Measurements from ENCODE around the gene CACNB2. TPM values are rescaled to one million over a fixed set of nuclear protein-coding genes. Genes with fewer than 3 reads are reported as not detected.

CACNB2 gene
- total RNA-seq, 2 donors from 2014 or later: 19.0 to 20.6 TPM

GRCh38 chr10:18140957-18141845, 977 bp downstream of the CACNB2 start:
- Histone ChIP-seq H3K27me3 (no peaks in the 10 kb centered on the region), H3K27ac (peak overlapping the region; percentile 85 to 88), H3K4me1 (peaks cover 0 to 14% of the 10 kb centered on the region in 2 donors), H3K9me3 (no peaks in the 10 kb centered on the region), H3K4me3 (peak overlapping the region; percentile 62 to 67), H3K36me3 (no peaks in the 10 kb centered on the region)
- DNase-seq (ENCODE audit: low spot score): no peak
- TF ChIP-seq, protein P1, sequence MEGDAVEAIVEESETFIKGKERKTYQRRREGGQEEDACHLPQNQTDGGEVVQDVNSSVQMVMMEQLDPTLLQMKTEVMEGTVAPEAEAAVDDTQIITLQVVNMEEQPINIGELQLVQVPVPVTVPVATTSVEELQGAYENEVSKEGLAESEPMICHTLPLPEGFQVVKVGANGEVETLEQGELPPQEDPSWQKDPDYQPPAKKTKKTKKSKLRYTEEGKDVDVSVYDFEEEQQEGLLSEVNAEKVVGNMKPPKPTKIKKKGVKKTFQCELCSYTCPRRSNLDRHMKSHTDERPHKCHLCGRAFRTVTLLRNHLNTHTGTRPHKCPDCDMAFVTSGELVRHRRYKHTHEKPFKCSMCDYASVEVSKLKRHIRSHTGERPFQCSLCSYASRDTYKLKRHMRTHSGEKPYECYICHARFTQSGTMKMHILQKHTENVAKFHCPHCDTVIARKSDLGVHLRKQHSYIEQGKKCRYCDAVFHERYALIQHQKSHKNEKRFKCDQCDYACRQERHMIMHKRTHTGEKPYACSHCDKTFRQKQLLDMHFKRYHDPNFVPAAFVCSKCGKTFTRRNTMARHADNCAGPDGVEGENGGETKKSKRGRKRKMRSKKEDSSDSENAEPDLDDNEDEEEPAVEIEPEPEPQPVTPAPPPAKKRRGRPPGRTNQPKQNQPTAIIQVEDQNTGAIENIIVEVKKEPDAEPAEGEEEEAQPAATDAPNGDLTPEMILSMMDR (IDR thresholded peaks at IDR 0.05): no peak

- no peaks in the 10 kb centered on the region for H3K27me3 ChIP-seq
- DNase-seq (ENCODE audit: low spot score): no peak
- H3K4me3 ChIP-seq: peak overlapping the region; percentile 62 to 67
- no peaks in the 10 kb centered on the region for H3K9me3 ChIP-seq
- peak overlapping the region; percentile 85 to 88 for H3K27ac ChIP-seq
- no peaks in the 10 kb centered on the region for H3K36me3 ChIP-seq
- peaks cover 0 to 14% of the 10 kb centered on the region in 2 donors for H3K4me1 ChIP-seq
- TF ChIP-seq, protein P1 (IDR thresholded peaks at IDR 0.05): no peak
Observed at GRCh38 chr10:18142151-18142550, 1.9 kb downstream of the CACNB2 start.

DNA sequence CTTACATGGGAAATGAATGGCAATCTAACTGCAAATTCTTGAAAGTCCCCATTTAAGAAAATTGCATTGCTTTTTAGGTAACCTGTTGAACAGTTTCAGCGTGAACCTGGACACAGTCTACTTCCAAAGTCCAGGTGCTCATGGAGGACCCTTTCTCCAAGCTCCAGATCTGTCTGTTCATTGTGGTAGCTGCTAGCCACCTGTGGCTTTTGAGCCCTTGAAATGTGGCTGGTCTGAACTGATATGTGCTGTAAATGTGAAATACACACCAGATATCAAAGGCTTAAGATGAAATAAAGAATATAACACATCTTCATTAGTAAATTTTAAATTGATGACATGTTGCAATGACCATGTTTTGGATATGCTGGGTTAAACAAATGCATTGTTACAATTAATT, 4.2 kb downstream of the CACNB2 start:
- TF ChIP-seq, protein P1 (IDR thresholded peaks at IDR 0.05): no peak
- no peak for DNase-seq (ENCODE audit: low spot score)
- Histone ChIP-seq H3K9me3 (no peaks in the 10 kb centered on the region), H3K4me1 (peaks cover 0 to 14% of the 10 kb centered on the region in 2 donors), H3K27ac (peak overlapping the region in 1 of 2 donors; percentile 88), H3K27me3 (no peaks in the 10 kb centered on the region), H3K4me3 (no peak overlapping the region), H3K36me3 (no peaks in the 10 kb centered on the region)

GRCh38 chr10:18144928-18145327, 4.7 kb downstream of the CACNB2 start:
- Histone ChIP-seq H3K9me3 (no peaks in the 10 kb centered on the region), H3K4me3 (no peak overlapping the region), H3K4me1 (peaks cover 0 to 14% of the 10 kb centered on the region in 2 donors), H3K27me3 (no peaks in the 10 kb centered on the region), H3K36me3 (no peaks in the 10 kb centered on the region), H3K27ac (peak overlapping the region; percentile 26 to 88)
- no peak for DNase-seq (ENCODE audit: low spot score)
- TF ChIP-seq, protein P1 (IDR thresholded peaks at IDR 0.05): no peak

DNA sequence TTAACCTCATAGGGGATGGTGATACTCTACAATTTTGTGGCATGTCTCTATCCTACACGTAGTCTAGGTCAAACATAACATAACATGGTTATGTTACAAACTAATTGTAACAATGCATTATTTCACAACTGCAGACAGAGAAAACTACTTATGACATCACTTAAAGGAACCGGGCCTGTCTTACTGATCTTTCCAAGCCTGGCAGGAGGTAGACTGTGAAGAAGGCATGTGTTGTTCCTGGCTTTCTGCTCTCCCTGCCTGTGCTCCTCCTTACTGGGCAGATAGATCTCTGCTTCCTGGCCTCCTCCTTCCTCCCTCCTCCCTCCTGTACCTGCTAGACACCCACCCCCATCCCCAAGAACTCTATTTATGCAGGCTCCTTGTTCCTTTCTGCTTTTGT, 5.4 kb downstream of the CACNB2 start:
- TF ChIP-seq, protein P1 (IDR thresholded peaks at IDR 0.05): no peak
- peak overlapping the region; percentile 26 to 88 for H3K27ac ChIP-seq
- H3K4me1 ChIP-seq: peaks cover 0 to 14% of the 10 kb centered on the region in 2 donors

More for the DNA sequence above, 5.4 kb downstream of the CACNB2 start:
- DNase-seq (ENCODE audit: low spot score): no peak
- Histone ChIP-seq H3K36me3 (no peaks in the 10 kb centered on the region), H3K27me3 (no peaks in the 10 kb centered on the region), H3K4me3 (no peak overlapping the region), H3K9me3 (no peaks in the 10 kb centered on the region)
